GM18511 (cell line): ENCODE measurements around the gene HLX.

Experiments
- ATAC-seq: cut with Tn5 transposase; IDR thresholded peaks from one replicate; pipeline ENCODE4 v1.9.1; 2021; ENCODE audit warnings: mild to moderate bottlenecking, moderate library complexity; ENCODE audit not compliant: unreplicated experiment

The HLX gene

DNA sequence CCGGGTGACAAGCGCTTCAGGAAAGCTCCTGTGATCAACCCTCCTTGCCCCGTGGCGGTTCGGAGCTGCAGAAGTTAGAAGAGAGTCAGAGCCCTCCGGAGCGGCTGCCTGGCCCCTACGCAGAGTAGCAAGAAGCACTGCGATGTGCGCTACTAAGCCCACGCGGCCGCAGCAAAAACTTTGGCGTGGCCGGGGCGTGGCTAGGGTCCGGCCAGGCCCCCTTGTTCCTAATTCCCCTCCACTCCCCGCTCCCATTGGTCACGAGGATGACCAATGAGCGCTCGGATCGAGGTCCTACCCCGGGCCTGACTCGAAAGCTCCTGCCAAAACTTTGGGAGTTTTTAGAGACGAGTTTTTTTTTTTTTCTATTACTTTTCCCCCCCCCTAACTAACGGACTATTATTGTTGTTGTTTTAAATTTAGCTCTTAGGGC lies at the start of gene HLX:
Gene HLX (plus strand): TSS at position 368 of the 433 bp plus-strand sequence. CDS start 415 bp downstream, outside the sequence.
- peak; percentile 63 for ATAC-seq

GRCh38 chr1:220833436-220833835 lies 45.8 kb upstream of the HLX start:
- ATAC-seq = no peak

GRCh38 chr1:220834155-220834870 lies 44.9 kb upstream of the HLX start:
- ATAC-seq = no peak

DNA sequence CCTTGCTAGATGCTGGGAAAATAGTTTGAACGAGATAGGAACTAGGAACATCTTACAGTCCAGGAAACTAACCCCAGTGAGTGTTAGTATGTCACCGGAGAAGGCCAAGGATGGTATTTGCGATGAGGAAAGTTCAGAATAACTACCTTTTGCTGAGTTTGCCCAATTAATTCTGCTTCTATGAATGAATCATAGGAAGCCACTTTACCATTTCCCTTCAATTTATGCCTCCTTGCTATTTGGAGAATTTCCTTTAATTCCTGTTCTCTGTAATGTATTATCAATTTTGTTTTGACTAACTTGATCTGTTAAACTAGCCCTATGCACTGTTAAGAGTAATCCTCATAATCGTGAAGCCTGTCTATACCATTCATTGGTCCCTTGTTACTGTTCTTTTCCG lies 40.7 kb upstream of the HLX start:
- no peak for ATAC-seq

- no peak for ATAC-seq
These were observed 39.8 kb upstream of the HLX start for GRCh38 chr1:220839474-220839873.

DNA sequence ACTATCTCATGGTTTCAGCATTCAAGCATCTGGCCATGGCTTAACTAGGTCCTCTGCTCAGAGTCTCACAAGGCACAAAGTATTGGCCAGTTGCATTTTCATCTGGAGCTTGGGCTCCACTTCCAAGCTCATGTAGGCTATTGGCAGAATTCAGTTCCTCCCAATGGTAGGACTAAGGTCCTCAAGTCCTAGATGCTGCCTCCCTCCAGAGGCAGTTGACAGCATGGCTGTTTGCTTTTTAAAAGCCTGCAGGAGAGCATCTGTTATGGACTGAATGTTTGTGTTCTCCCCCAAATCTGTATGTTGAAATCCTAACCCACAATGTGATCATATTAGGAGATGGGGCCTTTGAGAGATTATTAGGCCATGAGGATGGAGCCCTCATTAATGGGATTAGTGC lies 38.0 kb upstream of the HLX start:
- no peak for ATAC-seq

- no peak for ATAC-seq
These were observed 35.7 kb upstream of the HLX start for GRCh38 chr1:220843481-220844011.

GRCh38 chr1:220852408-220852807 lies 26.8 kb upstream of the HLX start:
- no peak for ATAC-seq

DNA sequence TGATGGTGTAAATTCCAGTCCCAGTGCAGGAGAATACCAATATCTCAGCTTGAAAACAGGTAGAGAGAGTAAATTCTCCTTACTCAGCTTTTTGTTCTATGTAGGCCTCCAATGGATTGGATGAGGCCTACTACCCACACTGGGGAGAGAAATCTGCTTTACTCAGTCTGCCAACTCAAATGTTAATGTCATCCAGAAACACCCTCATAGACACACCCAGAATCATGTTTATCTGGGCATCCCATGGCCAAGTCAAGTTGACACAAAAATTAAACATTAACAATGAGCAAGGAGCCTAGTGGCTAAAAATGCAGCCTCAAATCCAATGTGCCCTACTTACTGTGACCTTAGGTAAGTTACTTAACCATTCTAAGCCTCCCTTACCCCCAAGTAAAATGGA lies 6.9 kb upstream of the HLX start:
- no peak for ATAC-seq

GRCh38 chr1:220873087-220873486 lies 6.2 kb upstream of the HLX start:
- no peak for ATAC-seq

DNA sequence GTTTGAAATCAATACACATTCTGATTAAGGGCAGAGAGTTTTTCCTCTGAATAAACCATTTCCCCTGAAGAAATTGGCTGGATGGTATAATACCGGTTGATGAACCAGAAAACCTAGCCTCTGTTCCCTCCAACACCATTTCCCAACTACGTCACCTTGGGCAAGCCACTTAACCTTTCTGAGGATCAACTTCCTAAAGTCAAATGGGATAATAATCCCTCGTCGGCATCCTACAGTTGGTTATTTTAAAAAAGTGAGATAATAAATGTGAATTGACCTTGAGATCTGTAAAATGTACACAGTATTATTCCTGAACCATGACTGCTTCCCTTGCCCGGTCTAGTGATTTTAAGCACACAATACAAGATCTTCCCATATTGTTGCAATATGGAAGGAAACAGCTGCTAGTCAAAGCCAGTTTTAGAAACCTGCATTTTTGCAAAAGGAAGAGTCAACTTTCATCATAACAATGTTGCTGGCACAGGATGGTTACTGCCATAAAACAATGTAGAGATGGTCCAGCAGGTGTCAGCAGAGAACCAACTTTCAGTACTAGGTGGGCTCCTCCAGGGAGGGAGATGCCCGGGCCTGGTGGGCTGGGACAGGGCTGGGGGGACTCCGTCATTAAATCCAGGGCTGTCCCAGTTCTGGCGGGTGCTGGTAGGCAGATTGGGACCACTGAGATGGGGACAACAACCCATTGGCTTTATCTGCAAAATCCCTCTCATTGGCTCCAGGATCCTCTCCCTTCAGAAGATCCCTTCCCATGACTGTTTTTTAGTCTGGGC lies 5.2 kb upstream of the HLX start:
- peak; percentile 33 for ATAC-seq

DNA sequence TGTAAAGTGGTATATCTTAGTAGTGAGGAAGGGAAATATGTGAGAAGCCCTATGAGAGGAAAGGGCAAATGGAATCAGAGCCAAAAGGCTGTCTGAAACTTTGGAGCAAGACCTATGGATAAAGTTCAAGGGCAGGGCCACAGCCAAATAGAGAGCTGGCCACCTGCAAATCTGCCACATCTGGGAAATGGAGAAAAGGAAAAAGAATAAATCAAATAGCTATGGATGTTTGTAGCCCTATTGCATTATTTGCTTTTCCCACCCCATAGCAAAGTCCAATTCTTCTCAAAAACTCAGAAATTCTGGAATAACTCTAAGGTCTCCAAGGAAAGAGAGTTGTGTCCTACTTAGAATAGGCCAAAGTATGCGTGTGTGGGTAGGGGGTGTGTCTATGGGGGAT lies 4.0 kb upstream of the HLX start:
- no peak for ATAC-seq

- ATAC-seq = no peak
These were observed 2.5 kb upstream of the HLX start for GRCh38 chr1:220876511-220877376.

GRCh38 chr1:220877377-220878095 lies 1.7 kb upstream of the HLX start:
- ATAC-seq = no peak

GRCh38 chr1:220878191-220879075 lies 810 bp upstream of the HLX start:
- peak; percentile 21 for ATAC-seq

- ATAC-seq = peak; percentile 53
These were observed 492 bp downstream of the HLX start for GRCh38 chr1:220879509-220880361.

DNA sequence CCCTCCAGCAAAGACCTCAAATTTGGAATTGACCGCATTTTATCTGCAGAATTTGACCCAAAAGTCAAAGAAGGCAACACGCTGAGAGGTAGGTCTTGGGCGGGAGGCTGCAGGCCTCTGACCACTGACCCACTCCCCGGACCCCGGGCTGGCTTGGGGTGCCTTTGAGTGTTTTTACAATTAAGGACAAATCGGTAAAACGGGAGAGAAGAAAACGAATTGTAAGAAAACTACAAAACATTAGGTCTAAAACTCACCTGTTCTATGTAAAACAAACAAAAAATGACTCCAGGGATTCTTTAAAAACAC lies 1.1 kb downstream of the HLX start:
- ATAC-seq = no peak

GRCh38 chr1:220880726-220881506 lies 1.7 kb downstream of the HLX start:
- no peak for ATAC-seq
